ENCODE data around the gene HNRNPH1.

DNA sequence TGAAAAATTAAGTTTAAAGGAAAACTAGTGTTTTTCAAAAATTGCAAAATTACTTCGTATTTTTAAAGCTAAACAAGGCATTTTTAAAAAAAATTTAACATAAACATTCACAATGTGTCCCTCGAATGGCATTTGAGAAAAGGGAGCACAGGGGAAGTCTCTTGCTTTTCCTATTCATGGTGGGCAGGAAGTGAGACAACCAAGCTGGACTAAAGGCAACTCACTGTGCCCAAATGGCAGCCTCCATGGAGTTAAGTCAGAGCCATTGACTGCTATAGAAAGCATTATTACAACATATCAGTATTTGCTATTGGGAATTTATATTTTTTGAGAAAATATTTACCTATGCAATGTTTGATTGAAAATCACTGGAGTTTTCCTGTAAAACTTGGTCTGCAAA, 8.3 kb downstream of the HNRNPH1 start:
- TF ChIP-seq, protein P1, sequence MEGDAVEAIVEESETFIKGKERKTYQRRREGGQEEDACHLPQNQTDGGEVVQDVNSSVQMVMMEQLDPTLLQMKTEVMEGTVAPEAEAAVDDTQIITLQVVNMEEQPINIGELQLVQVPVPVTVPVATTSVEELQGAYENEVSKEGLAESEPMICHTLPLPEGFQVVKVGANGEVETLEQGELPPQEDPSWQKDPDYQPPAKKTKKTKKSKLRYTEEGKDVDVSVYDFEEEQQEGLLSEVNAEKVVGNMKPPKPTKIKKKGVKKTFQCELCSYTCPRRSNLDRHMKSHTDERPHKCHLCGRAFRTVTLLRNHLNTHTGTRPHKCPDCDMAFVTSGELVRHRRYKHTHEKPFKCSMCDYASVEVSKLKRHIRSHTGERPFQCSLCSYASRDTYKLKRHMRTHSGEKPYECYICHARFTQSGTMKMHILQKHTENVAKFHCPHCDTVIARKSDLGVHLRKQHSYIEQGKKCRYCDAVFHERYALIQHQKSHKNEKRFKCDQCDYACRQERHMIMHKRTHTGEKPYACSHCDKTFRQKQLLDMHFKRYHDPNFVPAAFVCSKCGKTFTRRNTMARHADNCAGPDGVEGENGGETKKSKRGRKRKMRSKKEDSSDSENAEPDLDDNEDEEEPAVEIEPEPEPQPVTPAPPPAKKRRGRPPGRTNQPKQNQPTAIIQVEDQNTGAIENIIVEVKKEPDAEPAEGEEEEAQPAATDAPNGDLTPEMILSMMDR (IDR thresholded peaks at IDR 0.05) = no peak
- TF ChIP-seq POLR2AphosphoS5 (IDR thresholded peaks at IDR 0.05) = no peak
- TF ChIP-seq POLR2A (IDR thresholded peaks at IDR 0.05) = no peak
